HG02852 (cell line): ENCODE data around the gene MYEOV.

Experiments used
- ATAC-seq: cut with Tn5 transposase; IDR thresholded peaks from one replicate; pipeline ENCODE4 v1.9.1; 2021; ENCODE audit warnings: mild to moderate bottlenecking, moderate library complexity; ENCODE audit not compliant: unreplicated experiment

Gene MYEOV

GRCh38 chr11:69339041-69339733 lies 45.2 kb downstream of the MYEOV start:
- ATAC-seq, result no peak

- ATAC-seq, result no peak
Observed at GRCh38 chr11:69339983-69340565, 46.1 kb downstream of the MYEOV start.

GRCh38 chr11:69342588-69343330 lies 48.8 kb downstream of the MYEOV start:
- ATAC-seq, result no peak

- ATAC-seq, result no peak
Observed at GRCh38 chr11:69343401-69344321, 49.7 kb downstream of the MYEOV start.

- ATAC-seq, result no peak
Observed at GRCh38 chr11:69344570-69345145, 50.7 kb downstream of the MYEOV start.
